ENCODE data around the gene OR6X1.

GRCh38 chr11:123775715-123776549 is 21.6 kb upstream of the OR6X1 start:
- no peak for TF ChIP-seq TAF1 (IDR thresholded peaks at IDR 0.05; ENCODE audit: low read depth, low read length)
- TF ChIP-seq POLR2A (IDR thresholded peaks at IDR 0.05; ENCODE audit: control extremely low read depth in 1 of 2, low read depth in 2 of 2, low read length in 2 of 2): no peak
- TF ChIP-seq, protein P1, sequence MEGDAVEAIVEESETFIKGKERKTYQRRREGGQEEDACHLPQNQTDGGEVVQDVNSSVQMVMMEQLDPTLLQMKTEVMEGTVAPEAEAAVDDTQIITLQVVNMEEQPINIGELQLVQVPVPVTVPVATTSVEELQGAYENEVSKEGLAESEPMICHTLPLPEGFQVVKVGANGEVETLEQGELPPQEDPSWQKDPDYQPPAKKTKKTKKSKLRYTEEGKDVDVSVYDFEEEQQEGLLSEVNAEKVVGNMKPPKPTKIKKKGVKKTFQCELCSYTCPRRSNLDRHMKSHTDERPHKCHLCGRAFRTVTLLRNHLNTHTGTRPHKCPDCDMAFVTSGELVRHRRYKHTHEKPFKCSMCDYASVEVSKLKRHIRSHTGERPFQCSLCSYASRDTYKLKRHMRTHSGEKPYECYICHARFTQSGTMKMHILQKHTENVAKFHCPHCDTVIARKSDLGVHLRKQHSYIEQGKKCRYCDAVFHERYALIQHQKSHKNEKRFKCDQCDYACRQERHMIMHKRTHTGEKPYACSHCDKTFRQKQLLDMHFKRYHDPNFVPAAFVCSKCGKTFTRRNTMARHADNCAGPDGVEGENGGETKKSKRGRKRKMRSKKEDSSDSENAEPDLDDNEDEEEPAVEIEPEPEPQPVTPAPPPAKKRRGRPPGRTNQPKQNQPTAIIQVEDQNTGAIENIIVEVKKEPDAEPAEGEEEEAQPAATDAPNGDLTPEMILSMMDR (IDR thresholded peaks at IDR 0.05; ENCODE audit: control extremely low read depth in 1 of 3, insufficient read depth in 1 of 3, low read depth in 1 of 3, low read length in 3 of 3): no peak
- TF ChIP-seq HDAC2 (IDR thresholded peaks at IDR 0.05; ENCODE audit: borderline replicate concordance in 1 of 2, low read depth in 2 of 2, low read length in 2 of 2): 0 out of 4 replicates have a peak, but pooled peaks of 1 of the 2 experiments have one; percentile 1
